IPS-15b (cell line): ENCODE results near the gene STOX2.

ENCODE experiments used
- H3K27me3 ChIP-seq: one replicate; pipeline ENCODE4 v1.6.1; 2013; ENCODE audit warnings: low read length; ENCODE audit not compliant: control insufficient read depth, insufficient read depth
- H3K36me3 ChIP-seq: one replicate; pipeline ENCODE4 v1.6.1; 2013; ENCODE audit warnings: low read length; ENCODE audit not compliant: control insufficient read depth, insufficient read depth
- H3K4me1 ChIP-seq: one replicate; pipeline ENCODE4 v1.6.1; 2013; ENCODE audit warnings: mild to moderate bottlenecking, low read length; ENCODE audit not compliant: control insufficient read depth, insufficient read depth
- H3K4me3 ChIP-seq: one replicate; pipeline ENCODE4 v1.5.1; 2013; ENCODE audit warnings: low read depth, low read length
- H3K9ac ChIP-seq: one replicate; pipeline ENCODE4 v1.6.1; 2013; ENCODE audit warnings: low read depth, mild to moderate bottlenecking, low read length
- H3K9me3 ChIP-seq: one replicate; pipeline ENCODE4 v1.6.1; 2013; ENCODE audit warnings: mild to moderate bottlenecking, low read length; ENCODE audit not compliant: control insufficient read depth, insufficient read depth

The STOX2 gene, protein sequence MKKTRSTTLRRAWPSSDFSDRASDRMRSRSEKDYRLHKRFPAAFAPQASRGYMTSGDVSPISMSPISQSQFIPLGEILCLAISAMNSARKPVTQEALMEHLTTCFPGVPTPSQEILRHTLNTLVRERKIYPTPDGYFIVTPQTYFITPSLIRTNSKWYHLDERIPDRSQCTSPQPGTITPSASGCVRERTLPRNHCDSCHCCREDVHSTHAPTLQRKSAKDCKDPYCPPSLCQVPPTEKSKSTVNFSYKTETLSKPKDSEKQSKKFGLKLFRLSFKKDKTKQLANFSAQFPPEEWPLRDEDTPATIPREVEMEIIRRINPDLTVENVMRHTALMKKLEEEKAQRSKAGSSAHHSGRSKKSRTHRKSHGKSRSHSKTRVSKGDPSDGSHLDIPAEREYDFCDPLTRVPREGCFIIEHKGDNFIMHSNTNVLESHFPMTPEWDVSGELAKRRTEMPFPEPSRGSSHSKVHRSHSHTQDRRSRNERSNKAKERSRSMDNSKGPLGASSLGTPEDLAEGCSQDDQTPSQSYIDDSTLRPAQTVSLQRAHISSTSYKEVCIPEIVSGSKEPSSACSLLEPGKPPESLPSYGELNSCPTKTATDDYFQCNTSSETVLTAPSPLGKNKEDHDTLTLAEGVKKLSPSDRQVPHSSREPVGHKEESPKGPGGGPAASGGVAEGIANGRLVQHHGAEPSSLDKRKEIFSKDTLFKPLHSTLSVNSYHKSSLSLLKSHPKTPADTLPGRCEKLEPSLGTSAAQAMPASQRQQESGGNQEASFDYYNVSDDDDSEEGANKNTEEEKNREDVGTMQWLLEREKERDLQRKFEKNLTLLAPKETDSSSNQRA (N-terminal part only)

DNA sequence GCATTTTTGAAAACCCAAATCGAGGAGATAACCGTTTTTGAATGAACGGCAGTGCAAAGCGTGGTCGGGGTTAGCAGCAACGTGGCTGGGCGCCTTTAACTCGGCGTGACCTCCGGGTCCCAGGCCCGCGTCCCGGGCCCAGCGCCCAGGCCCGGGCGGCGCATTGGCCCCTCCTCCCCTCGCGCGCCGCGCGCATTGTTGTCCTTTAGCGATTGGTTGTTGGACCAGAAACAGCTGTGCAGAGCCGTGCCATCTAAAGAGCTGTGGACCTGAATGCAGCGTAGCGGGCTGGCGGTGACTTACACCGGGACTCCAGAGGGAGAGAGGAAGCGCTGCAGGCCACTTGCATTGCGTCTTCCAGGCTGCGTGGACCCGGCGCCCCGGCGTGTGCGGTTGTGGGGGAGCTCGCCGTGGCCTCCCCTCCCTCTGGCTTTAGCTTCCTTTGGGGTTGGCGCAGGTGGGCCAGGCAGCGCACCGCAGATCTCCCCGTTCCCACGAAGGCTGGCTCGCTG lies at the start of gene STOX2:
Gene STOX2, plus strand, starts transcription at position 227 of the 512 bp plus-strand sequence. CDS start 1,484 bp downstream, outside the sequence.
- H3K4me1 ChIP-seq, result peaks cover 14% of the 10 kb centered on the region
- H3K4me3 ChIP-seq, result peak within 1 kb of the TSS; percentile 69
- peaks cover 63% of the 10 kb centered on the region for H3K27me3 ChIP-seq
- no peaks in the 10 kb centered on the region for H3K36me3 ChIP-seq
- no peak within 1 kb of the TSS for H3K9ac ChIP-seq
- no peaks in the 10 kb centered on the region for H3K9me3 ChIP-seq

DNA sequence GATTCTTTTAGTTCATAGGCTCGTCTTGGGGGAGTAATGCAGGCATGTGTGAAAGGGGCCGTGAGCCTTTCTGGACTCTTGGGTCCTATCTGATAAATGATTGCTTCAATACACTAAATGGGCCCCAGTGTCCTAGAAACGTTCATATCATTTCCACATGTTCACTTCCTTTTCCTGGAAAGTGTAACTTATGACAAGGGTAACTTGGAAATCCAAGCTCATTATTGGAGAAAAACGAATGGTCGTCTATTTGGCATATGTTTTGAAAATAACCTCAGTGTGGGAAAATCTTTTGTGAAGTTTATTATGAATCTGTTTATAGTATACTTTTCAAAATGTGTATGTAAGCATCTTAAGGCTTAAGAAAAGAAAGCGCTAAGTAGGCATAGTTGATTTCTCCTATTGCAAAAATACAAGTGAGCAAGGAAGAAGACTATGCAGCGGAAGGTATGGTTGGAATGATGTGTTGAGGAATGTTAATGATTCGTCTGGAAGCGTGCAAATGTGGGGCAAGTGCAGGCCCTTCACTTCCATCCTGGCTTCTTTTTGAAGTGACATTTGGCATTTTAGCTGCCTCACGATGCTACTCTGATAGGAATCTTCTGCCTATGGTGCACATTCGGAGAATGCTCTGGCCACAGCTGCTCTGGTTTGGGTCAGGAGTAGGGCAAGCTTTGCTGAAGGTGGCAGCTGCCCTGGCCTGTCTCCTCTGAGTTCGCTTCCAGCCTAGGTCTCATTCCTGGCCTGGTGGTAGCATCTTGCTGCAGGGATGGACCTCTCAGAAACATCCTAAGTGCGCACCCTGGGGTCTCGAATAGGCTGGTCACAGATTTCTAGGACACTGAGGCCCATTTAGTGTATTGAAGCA lies 49.5 kb upstream of the STOX2 start:
- no peaks in the 10 kb centered on the region for H3K9me3 ChIP-seq
- H3K9ac ChIP-seq, result no peak overlapping the region
- peaks cover 3% of the 10 kb centered on the region for H3K4me1 ChIP-seq
- H3K27me3 ChIP-seq, result peaks cover 9% of the 10 kb centered on the region
- H3K36me3 ChIP-seq, result no peaks in the 10 kb centered on the region
- H3K4me3 ChIP-seq, result no peak overlapping the region

DNA sequence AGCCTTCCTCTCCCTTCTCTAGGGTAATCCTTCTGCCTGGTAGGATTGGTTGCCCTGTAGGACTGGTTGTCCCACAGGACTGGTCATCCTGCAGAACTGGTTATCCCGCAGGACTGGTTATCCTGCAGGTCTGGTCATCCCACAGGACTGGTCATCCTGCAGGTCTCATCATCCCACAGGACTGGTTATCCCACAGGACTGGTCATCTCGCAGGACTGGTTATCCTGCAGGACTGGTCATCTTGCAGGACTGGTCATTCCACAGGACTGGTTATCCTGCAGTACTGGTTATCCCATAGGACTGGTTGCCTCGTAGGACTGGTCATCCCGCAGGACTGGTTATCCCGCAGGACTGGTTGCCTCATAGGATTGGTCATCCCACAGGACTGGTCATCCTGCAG lies 48.1 kb upstream of the STOX2 start:
- H3K27me3 ChIP-seq, result peaks cover 9% of the 10 kb centered on the region
- H3K9me3 ChIP-seq, result no peaks in the 10 kb centered on the region
- peaks cover 3% of the 10 kb centered on the region for H3K4me1 ChIP-seq
- no peaks in the 10 kb centered on the region for H3K36me3 ChIP-seq
- H3K9ac ChIP-seq, result no peak overlapping the region
- H3K4me3 ChIP-seq, result no peak overlapping the region

DNA sequence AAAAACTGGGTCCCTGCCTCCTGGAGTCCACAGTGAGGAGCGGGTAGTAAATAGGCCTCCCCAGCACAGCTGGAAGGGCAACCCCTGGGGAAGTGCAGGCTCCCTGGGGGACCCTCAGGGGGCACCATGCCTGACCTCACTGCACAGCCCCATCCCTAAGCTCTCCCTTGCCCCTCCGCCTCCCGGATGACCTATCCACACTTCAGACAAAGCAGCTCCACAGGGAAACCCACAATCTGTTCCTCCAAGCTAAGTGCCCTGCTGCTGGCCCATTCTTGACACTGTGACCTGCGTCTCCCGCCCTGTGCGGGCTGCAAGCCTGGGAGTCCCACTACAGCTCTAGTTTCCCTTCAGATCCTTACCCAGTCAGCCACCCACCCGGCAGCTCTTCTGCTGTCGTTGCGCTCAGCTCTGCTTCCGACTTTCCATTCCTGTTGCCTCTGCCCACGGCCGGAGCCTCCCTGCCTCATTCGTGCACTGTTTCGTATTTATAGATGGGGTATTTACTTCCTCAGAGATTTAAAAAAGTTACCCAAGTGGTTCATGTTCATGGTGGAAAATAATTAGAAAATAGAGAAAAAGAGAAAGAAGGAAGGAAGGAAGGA lies 47.0 kb upstream of the STOX2 start:
- Histone ChIP-seq H3K9ac (no peak overlapping the region), H3K4me3 (no peak overlapping the region), H3K36me3 (no peaks in the 10 kb centered on the region), H3K27me3 (peaks cover 9% of the 10 kb centered on the region), H3K4me1 (peaks cover 3% of the 10 kb centered on the region), H3K9me3 (no peaks in the 10 kb centered on the region)

DNA sequence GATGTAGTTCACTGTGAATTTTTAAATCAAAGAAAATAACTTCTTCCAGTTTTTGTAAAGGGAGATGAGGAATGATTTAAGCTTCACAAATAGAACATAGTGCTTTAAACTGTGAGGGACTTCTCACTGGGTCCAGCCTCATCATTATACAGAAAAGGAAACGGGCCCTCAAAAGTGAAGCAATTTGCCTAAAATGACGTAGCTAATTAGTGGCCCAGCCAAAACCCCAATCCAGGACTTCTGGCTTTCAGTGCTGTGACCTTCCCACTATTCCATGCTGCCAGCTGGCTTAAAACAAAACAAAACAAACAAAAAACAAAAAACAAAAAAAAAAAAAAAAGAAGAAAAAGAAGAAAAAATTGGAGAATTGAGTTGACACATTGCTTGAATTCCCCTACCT lies 45.0 kb upstream of the STOX2 start:
- Histone ChIP-seq H3K9ac (no peak overlapping the region), H3K4me1 (peaks cover 3% of the 10 kb centered on the region), H3K9me3 (no peaks in the 10 kb centered on the region), H3K27me3 (peaks cover 9% of the 10 kb centered on the region), H3K36me3 (no peaks in the 10 kb centered on the region), H3K4me3 (no peak overlapping the region)

DNA sequence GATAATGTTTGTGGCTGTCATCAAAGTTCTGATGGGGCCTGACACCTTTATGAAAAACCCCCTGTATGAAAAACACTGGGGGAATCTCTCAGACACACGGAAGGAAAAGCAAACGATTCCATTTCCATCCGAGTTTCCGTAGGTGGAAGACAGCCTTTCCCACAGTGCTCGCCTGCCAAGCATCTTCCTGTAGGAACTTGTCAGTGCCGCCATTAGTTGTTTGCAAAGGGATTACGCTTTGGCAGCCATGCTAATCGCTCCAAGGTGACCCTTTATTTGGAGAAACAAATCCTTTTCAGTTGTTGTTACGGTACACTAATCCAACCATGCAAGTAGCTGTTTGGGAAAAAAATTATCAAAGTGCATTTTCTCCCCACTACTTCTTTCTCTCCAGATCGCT lies 44.4 kb upstream of the STOX2 start:
- H3K27me3 ChIP-seq, result peaks cover 9% of the 10 kb centered on the region

DNA sequence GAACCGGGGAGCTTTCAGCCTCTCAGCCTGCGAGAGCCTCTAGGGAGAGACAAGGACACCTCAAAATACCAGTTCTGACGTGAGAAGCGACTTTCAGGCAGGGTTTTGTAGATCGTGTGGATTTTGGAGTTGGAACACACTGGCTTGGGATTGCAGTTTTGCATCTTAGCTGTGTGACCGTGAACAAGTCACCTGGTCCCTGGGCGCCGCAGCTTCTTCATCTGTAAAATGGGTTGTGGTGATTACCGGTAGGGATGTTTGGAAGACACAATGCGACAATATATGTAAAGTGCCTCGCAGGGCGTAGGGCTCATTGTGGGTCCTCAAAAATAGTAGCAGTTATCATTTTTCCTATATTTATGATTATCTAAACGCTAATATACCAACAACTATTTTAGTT lies 43.7 kb upstream of the STOX2 start:
- Histone ChIP-seq H3K27me3 (peaks cover 9% of the 10 kb centered on the region), H3K9ac (no peak overlapping the region), H3K9me3 (no peaks in the 10 kb centered on the region), H3K4me1 (peaks cover 3% of the 10 kb centered on the region), H3K36me3 (no peaks in the 10 kb centered on the region), H3K4me3 (no peak overlapping the region)

More for the DNA sequence above, 44.4 kb upstream of the STOX2 start:
- no peaks in the 10 kb centered on the region for H3K36me3 ChIP-seq
- H3K4me1 ChIP-seq, result peaks cover 3% of the 10 kb centered on the region
- H3K4me3 ChIP-seq, result no peak overlapping the region
- H3K9ac ChIP-seq, result no peak overlapping the region
- no peaks in the 10 kb centered on the region for H3K9me3 ChIP-seq

DNA sequence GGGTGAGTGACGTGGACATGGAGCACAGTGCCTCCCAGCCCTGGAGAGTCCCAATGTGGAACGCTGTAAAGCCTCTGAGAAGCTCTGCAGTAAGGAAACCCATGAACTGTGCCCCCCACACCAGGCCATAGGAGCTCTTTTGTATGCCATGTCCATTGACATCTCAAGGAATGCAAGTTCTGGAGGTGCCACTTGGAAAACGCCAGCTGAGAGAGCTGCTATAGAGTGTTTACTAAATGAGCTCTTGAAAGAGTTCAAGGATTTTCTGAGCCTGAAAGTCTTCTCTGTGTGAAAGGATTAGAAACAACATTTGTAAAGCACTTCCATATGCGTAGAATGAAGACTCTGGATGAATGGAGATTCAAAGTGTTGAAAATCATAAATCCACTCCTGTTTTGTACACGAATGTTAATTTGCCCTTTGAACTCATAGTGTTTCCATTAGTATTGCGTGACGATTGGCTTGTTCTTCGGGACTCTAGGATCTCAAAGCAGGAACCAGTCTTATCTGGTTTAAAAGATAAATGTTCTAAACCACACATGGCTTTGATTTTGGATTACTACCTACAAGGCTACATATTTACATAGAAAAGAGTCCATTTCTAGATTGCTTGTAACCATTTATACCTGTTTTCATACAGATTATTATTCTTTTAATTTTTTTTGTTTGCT lies 41.8 kb upstream of the STOX2 start:
- H3K9ac ChIP-seq, result no peak overlapping the region
- no peak overlapping the region for H3K4me3 ChIP-seq
- no peaks in the 10 kb centered on the region for H3K36me3 ChIP-seq
- no peaks in the 10 kb centered on the region for H3K9me3 ChIP-seq
- H3K27me3 ChIP-seq, result no peaks in the 10 kb centered on the region
- H3K4me1 ChIP-seq, result peaks cover 3% of the 10 kb centered on the region

DNA sequence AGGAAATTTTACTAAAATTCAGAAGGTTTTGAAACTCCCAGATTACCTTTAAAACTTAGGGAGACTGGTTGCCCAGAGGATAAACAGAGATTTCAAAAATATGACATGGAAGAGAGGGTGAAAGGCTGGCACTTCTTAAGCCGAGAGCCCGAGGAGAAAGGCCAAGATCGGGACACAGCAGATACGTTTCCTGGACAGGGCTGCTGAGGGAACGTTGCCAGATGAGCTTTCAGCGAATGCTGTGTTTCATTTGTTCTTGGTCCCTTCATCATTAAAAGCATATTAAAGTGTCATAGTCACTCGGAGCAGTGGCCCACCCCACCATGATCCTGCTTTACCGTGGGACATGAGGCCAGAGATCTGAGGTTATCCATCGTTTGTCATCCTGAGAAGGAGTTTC lies 37.9 kb upstream of the STOX2 start:
- no peaks in the 10 kb centered on the region for H3K36me3 ChIP-seq
- H3K9ac ChIP-seq, result no peak overlapping the region
- no peaks in the 10 kb centered on the region for H3K27me3 ChIP-seq
- H3K4me1 ChIP-seq, result no peaks in the 10 kb centered on the region
- H3K4me3 ChIP-seq, result no peak overlapping the region
- H3K9me3 ChIP-seq, result no peaks in the 10 kb centered on the region

DNA sequence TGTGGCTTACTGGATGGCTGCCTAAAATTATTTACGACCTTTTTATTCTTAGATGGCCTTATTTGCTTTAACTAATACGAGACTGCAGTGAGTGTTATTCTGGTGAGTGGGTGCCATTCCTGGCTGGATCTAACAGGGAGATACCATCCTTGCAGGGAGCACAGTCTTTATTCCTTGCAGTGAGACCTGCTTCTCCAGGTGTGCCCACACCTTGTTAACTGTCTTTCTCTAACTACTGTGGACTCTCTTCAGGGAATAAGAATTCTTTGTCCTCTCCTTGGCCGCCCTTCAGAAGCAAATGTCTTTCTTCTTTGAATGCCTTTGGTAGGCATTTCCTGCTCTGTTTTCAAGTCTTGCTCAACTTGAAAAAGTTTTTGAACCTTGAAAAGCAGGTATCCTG lies 34.1 kb upstream of the STOX2 start:
- H3K9me3 ChIP-seq, result no peaks in the 10 kb centered on the region
- no peaks in the 10 kb centered on the region for H3K4me1 ChIP-seq
- no peak overlapping the region for H3K4me3 ChIP-seq
- no peaks in the 10 kb centered on the region for H3K27me3 ChIP-seq
- H3K9ac ChIP-seq, result no peak overlapping the region
- H3K36me3 ChIP-seq, result no peaks in the 10 kb centered on the region
